ENCODE results near the gene CDC27.
"Not testable (repeated sequence)": the region's sequence is repeated elsewhere in the genome, so short reads cannot be mapped to it uniquely, and the experiment has no call there.

The CDC27 gene

DNA sequence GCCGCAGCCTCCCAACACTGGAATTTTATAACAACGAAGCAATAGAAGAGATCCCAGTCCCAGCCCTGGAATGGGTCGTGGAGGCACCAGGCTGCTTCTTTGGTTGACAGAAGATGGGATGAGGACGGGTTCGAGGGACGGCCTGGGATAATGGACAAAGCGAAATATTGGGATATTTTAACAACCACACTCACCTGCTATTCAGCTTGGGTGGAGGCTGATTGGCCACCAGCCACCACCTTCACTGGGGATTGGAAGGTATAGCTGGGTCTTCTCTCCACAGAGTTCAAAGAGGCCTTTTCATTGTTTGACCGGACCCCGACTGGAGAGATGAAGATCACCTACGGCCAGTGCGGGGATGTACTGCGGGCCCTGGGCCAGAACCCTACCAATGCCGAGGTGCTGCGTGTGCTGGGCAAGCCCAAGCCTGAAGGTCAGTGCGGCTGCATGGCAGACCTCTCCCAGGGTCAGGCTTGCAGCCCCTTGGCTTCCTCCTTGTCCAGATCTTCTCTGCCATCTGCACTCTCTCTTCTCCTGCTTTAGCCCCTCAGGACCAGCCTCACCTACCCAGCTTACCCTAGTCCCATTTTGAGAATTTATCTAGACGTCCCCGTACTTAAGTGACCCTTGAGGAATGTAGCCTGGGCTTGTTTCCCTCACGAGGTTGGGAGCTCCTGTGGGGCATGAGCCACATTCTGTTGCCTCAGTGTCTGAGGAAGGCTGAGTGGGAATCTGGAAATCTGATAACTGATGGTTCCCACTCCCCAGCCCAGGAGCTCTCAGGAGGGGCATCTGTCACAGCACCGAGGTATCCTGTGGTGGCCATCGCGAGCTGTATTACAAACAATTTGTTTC is 30.8 kb upstream of the CDC27 start:
- no peak for DNase-seq (ENCODE audit: low read depth in 2 of 2)

DNA sequence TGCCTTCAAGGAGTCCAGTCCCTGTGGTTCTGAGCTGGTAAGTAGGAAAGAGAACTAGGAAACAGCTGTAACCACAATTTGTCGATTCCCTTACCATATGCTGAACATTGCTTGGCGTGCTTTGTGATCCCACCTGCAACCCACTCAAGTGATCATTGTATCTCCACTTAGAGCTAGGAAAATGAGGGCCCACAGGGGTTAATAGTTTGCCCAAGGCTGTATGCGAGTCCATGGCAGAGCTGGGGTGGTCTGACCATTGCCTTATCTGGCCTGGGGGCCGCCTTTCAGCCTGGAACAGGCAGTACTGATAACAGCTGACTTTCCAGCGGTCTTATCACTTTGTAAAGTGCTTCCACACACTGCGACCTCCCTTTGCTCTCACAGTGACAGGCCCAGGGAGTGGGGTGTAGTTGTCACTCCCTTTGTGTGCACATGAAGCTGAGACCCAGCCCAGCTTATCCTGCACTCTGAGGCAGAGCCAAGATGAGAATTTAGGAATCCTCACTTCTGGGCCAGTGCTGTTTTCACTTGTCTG is 29.9 kb upstream of the CDC27 start:
- no peak for DNase-seq (ENCODE audit: low read depth in 2 of 2)

DNA sequence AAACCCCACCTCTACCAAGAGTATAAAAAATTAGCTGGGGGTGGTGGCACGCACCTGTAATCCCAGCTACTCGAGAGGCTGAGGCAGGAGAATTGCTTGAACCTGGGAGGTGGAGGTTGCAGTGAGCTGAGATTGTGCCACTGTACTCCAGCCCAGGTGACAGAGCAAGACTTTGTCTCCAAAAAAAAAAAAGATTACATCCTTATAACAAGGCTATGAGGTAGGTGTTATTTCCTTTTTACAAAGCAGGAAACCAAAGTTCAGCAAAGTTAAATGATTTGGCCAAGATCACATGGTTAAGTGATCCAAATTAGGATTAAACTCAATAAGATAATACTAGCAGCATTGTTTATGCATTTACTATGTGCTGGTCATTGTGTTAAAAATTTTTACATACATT is 28.2 kb upstream of the CDC27 start:
- DNase-seq (ENCODE audit: low read depth in 2 of 2), result not testable (repeated sequence)

DNA sequence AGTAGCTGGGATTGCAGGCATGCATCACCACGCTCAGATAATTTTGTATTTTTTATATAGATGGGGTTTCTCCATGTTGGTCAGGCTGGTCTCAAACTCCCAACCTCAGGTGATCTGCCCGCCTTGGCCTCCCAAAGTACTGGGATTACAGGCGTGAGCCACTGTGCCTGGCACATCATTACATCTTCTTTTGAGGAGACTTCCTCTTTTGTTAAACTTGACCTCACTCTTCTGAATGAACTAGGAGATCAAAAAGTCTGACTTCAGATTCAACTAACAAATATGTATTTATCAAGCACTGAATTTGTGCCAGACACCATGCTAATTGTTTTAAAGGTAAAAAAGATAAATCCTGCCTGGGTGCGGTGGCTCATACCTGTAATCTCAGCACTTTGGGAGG is 27.7 kb upstream of the CDC27 start:
- DNase-seq (ENCODE audit: low read depth in 2 of 2), result not testable (repeated sequence)

- DNase-seq (ENCODE audit: low read depth in 2 of 2), result no peak
Measured at GRCh38 chr17:47214931-47215330, 25.8 kb upstream of the CDC27 start.

DNA sequence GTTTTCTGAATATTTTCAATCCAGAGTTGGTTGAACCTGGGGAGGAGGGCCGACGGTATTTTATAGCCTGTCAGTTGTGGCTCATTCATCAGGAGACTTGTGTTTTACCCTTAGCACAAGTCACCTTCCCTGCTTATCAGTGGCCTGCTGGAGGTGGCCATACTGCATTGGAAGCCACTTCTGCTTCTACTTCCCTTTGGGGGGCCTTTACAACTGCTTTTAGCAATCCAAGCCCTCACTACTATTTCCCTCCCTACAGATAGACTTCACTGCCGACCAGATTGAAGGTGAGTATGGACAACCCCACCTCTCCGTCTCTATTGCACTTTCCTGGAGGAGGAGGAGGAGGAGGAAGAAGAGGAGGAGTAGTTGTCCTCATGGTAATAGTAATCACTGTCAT is 24.4 kb upstream of the CDC27 start:
- no peak for DNase-seq (ENCODE audit: low read depth in 2 of 2)

- DNase-seq (ENCODE audit: low read depth in 2 of 2), result no peak
Measured at GRCh38 chr17:47212458-47212857, 23.4 kb upstream of the CDC27 start.

DNA sequence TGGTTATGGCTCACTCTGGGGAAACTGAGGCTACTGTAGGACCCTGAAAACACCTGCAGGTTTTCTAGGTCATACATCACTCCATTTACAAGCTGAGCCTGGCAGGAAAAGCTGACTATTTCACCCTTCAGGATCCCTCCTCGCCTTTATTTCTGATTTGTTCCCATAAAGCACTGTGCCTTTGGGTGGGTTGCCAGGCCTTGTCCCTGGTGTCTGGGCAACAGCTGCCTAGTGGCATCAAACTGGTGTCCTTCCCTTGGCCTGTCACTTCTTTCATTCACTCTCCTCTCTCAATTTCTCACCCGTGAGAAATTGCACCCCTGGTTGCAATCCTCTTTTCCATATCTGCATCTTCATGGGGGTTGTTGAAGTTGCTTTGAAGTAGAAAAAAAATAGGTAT is 21.7 kb upstream of the CDC27 start:
- DNase-seq (ENCODE audit: low read depth in 2 of 2), result no peak

DNA sequence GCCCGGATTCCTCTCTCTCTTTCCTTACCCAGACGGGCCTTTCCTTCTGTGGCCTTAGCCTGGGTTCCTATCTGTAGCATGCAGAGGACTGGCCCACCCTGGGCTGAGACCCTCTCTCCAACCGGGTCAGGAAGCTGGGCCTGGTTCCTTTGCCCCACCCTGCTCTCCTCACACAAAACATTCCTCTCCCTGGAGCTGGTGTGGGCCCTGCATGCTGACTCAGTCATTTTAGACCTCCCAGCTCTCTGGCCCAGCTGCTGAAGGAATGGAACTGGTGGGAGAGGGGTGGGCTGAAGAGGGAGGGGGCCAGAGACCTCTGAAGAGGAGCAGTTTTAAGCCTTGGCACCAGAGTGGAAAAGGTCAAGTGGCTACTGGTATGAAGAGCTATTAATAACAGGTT is 21.0 kb upstream of the CDC27 start:
- DNase-seq (ENCODE audit: low read depth in 2 of 2), result no peak

- DNase-seq (ENCODE audit: low read depth in 2 of 2), result no peak
Measured at GRCh38 chr17:47209499-47209898, 20.4 kb upstream of the CDC27 start.

- no peak for DNase-seq (ENCODE audit: low read depth in 2 of 2)
Measured at GRCh38 chr17:47208744-47209488, 19.8 kb upstream of the CDC27 start, which contains the start of gene MYL4. TSS of gene MYL4 (plus strand) at chr17:47209348. CDS start at chr17:47209423, 75 bp downstream.

- no peak for DNase-seq (ENCODE audit: low read depth in 2 of 2)
Measured at GRCh38 chr17:47207143-47208067, 18.3 kb upstream of the CDC27 start.

GRCh38 chr17:47205419-47205963 is 16.4 kb upstream of the CDC27 start:
- peak in 1 of 2 donors; percentile 39 for DNase-seq (ENCODE audit: low read depth in 2 of 2)

GRCh38 chr17:47204722-47205418 is 15.8 kb upstream of the CDC27 start:
- no peak for DNase-seq (ENCODE audit: low read depth in 2 of 2)

DNA sequence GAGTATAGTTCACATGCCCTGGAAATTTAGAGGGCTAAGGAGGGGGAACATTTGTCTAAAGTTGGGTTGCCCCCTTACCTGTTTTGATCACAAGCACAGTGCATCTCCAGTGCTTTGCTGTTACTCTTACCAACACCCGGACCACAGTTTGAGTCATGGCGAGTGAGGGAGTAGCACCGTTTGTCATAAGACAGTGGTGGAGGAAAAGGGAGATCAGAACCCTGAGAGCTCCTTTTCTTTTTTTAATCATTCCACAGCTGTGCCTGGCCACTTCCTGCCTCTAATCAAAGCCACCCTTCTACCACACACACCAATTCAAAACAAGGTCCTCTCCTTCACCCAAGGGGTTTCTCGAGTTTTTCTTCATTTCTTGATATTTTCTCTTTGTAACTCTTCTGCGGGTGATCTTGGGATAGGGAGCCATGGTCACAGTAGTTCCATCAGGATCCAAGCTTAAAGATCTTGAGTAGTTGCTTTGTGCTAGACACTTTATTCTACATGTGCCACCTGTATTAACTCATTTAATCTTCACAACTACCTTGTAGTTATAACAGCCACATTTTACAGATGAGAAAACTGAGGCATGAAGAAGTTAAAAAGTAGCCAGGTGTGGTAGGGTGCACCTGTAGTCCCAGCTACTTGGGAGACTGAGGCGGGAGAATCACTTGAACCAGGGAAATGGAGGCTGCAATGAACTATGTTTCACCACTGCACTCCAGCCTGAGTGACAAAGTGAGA is 15.1 kb upstream of the CDC27 start:
- DNase-seq (ENCODE audit: low read depth in 2 of 2), result peak in 1 of 2 donors; percentile 22

DNA sequence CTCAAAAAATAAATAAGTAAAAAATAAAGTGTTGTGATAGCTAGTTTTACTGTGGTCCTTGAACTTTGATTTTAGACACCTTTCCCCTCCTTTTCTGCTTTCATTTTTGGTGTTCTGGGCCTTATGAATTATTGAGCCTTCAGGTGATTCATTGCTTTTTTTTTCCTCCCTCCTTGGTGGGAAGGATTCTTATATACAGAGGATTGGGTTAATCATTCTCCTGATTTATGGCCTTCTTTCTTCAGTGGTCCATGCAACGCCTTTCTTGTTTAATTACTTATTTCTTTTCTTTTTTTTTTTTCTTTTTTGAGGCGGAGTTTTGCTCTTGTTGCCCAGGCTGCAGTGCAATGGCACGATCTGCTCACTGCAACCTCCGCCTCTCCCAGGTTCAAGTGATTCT is 12.1 kb upstream of the CDC27 start:
- no peak for DNase-seq (ENCODE audit: low read depth in 2 of 2)

DNA sequence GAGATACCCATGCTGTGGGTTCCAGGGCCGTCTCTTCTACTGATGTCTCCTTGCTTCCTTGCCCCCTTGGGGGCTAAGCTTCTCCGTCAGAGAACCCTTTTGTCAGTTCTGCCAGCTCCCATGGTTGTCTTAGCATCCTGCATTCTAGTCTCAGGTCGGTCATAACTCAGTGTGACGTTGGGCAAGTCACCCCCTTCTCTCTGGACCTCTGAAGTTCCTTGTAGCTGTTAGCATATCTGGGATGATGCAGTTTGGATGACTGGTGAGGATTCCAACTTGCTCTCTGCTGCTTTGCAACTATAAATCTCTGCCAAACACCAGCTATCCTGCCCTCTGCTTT is 11.2 kb upstream of the CDC27 start:
- no peak for DNase-seq (ENCODE audit: low read depth in 2 of 2)

- DNase-seq (ENCODE audit: low read depth in 2 of 2), result no peak
Measured at GRCh38 chr17:47199627-47200324, 10.7 kb upstream of the CDC27 start.

DNA sequence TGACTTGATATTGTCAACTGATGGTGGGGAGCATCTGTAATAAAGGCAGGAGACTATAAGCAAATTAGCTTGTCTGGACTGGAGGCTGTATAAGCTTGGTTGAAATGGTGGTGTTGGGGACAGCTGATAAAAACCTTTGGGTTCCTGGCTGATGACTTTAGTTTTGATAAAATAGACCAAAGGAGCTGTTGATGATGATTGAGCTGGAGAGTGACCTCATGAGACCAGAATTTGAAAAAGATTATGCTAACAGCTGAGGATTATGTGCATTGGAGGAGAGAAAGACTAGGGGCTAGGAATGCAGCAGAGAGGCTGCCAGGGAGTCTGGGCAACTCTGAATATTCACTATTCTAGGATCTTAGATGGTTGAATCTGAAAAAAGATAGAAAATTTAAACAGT is 8.7 kb upstream of the CDC27 start:
- DNase-seq (ENCODE audit: low read depth in 2 of 2), result no peak

All from stimulated activated CD8-positive, alpha-beta memory T cell treated with anti-CD3 and anti-CD28 coated beads, Interleukin-2, amount 100 ng/mL, for 1 hour (primary cell).